T follicular helper cell (primary cell): ENCODE measurements around the gene MYBL2.

ENCODE experiments used
- DNase-seq: peaks from one replicate; pipeline ENCODE4 v3.0.0-alpha.2; 2020; ENCODE audit warnings: low read depth

The MYBL2 gene

DNA sequence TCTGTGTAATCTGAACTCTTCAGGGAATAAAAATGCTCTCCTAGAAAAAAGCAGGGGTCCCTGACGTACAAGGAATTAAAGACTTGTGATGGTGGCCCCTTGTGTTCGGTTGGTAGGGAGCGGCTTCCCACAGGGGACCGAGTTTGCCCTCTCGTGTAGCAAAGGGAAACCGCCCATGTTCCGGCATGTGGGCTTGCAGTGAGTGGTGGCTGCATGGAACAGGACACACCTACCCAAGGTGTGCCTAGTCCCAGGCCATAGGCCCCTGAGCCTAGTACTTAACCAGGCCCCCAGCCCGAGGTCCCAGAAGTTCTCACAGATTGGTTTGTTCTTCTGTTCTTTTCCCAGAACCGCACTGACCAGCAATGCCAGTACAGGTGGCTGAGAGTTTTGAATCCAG, 15.5 kb downstream of the MYBL2 start:
- no peak for DNase-seq

DNA sequence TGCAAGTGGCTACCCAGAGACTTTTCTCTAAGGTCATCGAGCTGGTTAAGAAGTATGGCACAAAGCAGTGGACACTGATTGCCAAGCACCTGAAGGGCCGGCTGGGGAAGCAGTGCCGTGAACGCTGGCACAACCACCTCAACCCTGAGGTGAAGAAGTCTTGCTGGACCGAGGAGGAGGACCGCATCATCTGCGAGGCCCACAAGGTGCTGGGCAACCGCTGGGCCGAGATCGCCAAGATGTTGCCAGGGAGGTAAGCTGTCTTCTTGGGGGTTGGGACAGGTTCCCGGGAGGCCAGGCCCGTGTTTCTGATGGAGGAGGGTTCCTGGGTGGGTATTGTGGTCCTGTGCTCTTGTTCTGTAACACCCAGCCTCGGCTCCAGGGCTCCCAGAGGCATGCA, 19.9 kb downstream of the MYBL2 start:
- no peak for DNase-seq

DNA sequence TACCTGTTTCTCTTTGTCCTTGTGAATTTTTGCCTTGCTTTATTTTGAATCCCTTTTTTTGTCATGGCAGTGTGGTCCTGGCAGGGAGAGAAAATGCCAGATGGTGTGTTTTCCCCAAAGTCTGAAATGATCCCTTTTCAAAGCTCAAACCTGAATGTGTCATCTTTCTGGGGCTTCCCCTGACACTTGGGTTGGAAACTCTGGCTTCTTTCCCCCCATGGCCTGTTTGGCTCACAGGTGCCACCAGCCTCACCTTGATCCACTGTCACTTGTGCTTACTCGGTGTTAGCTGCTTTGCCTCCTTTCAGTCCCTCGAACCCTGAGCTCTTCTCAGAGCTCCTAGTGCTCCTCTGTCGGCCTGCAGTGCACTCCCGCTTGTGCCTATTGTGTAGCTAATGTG, 22.3 kb downstream of the MYBL2 start:
- DNase-seq, result no peak

DNA sequence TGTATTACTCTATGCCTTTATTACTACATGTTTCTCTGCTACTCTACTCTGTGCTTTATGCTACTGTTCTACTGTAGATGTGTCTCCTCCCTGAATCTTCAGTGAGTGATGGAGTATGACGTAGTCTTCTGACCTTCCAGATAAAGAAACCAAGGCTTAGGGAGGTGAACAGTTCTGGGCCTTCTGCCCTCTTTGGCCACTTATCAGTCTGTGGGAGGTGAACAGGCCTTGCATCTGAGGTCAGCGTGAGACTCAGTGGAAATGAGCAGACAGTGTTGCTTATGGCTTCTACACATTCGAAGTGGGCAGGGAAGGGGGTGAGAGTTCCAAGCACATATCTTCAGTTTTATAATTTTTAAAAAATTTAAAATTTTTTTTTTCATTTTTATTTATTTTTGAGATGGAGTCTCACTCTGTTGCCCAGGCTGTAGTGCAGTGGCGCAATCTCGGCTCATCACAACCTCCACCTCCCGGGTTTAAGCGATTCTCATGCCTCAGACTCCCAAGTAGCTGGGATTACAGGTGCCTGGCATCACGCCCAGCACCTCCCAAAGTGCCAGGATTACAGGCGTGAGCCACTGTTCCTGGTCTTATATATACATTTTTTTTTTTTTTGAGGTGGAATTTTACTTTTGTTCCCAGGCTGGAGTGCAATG, 24.2 kb downstream of the MYBL2 start:
- no peak for DNase-seq

DNA sequence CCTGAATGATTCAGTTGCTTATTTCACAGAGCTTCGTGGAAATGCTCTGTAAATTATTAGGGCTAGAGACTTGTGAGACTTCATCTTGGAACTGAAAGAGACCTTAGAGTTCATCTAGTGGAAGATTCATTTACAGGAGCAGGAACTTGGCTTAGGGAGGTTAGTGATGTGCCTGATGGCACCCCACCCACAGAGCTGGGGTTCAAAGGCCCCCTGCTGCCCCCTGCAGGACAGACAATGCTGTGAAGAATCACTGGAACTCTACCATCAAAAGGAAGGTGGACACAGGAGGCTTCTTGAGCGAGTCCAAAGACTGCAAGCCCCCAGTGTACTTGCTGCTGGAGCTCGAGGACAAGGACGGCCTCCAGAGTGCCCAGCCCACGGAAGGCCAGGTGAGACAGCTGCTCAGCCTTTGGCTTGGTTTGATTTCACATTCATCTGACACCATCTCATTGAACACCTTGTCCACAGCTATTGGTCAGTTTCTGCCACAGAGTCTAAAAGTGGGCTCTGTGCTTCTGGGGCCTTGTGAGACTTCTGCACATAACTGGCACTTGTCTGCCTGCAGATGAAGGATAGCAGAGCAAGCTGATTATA, 25.1 kb downstream of the MYBL2 start:
- peak; percentile 16 for DNase-seq

DNA sequence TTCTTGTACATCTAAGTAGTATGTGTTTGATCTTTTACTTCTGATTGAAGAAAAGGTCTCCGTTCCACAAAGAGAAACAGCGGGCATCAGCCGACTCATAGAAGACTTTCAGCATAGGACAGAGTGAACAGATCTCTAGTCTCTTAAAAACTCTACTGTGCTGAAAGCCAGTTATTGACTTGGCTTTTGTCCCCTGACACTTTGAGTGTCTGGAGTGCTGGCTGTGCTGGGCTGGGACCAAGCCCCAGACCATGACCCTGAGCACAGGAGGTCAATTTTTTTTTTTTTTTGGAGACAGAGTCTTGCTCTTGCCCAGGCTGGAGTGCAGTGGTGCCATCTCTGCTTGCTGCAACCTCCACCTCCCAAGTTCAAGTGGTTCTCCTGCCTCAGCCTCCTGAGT, 27.8 kb downstream of the MYBL2 start:
- no peak for DNase-seq

DNA sequence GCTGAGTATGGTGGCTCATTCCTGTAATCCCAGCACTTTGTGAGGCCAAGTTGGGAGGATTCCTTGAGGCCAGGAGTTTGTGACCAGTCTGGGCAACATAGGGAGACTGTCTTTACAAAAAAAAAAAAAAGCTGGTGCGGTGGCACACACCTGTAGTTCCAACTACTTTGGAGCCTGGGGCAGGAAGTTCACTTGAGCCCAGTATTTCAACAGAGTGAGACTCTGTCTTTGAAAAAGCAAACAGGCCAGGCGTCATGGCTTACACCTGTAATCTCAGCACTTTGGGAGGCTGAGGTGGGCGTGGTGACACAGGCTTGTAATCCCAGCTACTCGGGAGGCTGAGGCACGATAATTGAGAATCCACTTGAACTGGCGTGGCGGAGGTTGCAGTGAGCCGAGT, 28.7 kb downstream of the MYBL2 start:
- no peak for DNase-seq

DNA sequence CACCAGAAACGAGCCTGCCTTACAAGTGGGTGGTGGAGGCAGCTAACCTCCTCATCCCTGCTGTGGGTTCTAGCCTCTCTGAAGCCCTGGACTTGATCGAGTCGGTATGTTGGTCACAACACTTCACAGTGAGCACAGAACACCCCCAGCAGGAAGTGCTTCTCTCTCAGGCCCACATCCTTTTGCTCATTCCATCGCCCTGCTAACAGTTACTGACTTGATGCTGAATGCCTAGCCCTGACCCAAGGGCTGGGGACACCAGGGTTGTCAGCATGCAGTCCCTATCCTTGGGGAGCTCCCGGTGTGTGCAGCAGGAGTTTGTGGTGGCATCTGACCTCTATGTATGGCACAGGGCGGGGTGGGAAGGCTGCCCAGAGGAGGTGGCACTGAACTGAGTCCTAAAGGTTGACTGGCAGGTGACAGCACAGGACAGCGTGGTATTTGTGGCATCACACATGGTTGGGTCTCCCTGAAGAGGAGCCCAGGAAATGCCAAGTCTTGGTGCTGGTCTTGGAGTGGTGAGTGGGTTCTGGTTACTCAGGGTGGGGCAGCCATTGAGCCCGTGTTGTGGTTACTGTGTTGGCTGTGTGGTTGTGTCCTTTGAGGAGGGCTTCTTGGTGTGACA, 33.1 kb downstream of the MYBL2 start:
- no peak for DNase-seq

DNA sequence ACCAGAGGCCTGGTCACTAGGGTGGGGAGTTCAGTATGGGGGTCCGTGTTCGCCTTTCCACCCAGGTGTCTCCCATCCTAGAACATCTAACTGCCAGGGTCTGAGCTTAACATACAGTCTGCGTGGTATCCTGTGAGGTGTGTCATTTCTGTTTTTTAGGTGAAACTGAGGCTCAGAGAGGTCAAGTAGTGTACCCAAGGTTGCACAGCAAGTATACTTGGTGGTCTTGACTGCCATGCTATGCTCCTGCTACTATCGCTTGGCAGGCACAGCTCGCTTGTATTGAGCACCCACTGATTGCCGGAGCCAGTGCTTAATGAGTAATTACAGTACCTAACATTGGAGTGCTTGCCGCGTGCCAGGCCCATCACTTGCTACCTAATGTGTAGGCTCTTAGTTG, 33.7 kb downstream of the MYBL2 start:
- DNase-seq, result no peak

DNA sequence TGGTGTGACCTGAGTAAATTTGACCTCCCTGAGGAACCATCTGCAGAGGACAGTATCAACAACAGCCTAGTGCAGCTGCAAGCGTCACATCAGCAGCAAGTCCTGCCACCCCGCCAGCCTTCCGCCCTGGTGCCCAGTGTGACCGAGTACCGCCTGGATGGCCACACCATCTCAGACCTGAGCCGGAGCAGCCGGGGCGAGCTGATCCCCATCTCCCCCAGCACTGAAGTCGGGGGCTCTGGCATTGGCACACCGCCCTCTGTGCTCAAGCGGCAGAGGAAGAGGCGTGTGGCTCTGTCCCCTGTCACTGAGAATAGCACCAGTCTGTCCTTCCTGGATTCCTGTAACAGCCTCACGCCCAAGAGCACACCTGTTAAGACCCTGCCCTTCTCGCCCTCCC, 35.6 kb downstream of the MYBL2 start:
- DNase-seq, result no peak

DNA sequence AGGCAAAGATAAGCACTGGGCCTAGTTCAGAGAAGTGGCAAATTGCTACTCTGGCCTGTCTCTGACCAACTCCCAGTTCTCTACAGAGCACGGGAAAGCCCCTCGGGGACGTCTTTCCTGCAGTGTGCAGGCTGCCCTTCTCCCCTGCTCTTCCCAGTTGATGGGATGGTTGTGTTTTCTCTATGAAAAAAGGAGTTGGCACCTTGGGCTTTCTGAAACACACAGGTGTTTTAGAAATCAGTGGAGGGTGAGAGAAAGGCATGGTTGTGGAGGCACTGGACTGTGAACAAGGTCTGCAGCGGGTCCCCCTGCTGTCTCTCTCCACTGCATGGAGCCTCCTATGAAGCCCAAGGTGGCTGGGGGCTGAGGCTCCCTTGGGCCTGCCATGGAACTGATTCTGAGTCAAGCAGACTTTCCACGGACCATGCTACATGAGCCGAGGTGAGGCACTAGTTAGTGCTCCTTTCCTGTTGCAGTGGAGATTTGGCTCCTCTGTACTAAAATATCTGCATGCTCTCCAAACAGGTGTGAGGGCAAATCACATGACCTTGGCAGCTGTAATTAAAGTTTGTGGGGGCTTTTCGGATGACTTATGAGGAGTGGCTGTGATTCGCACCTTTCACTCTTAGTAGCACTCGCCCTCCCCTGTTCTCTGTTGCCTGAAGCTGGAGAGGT, 43.6 kb downstream of the MYBL2 start:
- DNase-seq, result no peak

DNA sequence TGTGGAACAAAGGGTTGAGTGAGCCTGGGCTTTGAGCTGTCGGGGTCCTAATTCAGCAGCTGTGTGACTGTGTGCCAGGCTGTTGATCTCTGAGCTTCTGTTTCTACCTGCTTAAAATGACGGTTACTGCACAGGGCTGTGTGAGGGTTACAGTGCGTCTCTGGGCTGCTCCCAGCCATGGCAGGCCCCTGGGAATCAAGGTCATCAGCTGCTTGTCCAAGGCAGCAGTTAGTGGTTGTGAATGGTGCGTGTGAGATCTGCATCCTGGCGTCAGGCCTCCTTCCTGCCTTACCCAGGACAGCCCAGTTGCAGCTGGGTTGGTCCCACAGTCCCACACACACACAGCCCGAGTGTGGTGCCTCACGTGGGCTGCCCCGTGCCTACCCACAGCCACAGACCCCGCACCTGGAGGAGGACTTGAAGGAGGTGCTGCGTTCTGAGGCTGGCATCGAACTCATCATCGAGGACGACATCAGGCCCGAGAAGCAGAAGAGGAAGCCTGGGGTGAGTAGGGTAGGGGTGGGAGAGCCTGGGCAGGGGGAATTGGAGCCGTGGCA, 44.3 kb downstream of the MYBL2 start:
- no peak for DNase-seq

DNA sequence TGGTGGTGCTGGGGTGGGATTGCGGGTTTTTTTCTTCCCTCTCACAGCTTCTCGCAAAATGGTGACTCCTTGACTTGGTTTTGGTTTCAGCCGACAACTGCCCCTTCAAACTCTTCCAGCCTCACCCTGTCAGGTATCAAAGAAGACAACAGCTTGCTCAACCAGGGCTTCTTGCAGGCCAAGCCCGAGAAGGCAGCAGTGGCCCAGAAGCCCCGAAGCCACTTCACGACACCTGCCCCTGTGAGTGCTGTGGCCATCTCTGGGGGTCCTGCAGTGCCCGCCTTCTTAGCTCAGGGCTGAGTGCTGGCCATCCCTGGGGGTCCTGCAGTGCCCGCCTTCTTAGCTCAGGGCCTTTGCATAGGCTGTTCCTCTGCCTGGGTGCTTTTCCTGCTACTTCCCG, 48.1 kb downstream of the MYBL2 start:
- no peak for DNase-seq

DNA sequence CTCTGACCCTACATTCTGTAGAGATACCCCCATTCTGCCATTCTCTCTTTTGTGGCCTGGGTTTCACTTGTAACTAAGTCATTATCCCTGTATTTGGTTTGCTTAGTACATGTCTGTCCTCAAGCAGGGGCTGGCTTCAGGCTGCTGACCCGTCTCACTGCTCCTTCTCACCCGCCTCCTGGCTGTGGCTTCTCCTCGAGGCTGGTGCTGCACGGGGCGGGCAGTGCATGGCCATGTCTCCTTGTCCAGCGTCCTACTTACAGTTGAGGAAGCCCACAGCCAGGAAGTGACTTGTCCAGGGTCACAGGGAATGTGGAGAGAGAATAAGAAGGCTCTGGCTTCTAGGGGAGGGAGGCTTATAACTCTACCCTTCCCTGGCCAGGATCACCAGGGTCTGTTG, 48.6 kb downstream of the MYBL2 start:
- DNase-seq, result no peak

DNA sequence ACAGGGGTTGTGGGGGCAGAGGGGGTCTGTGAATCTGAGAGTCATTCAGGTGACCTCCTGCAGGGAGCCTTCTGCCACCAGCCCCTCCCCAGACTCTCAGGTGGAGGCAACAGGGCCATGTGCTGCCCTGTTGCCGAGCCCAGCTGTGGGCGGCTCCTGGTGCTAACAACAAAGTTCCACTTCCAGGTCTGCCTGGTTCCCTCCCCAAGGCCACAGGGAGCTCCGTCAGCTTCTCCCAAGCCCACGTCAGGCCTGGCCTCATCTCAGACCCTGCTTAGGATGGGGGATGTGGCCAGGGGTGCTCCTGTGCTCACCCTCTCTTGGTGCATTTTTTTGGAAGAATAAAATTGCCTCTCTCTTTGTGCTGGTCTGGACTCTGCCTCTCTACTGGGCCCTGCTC, 49.2 kb downstream of the MYBL2 start:
- no peak for DNase-seq

DNA sequence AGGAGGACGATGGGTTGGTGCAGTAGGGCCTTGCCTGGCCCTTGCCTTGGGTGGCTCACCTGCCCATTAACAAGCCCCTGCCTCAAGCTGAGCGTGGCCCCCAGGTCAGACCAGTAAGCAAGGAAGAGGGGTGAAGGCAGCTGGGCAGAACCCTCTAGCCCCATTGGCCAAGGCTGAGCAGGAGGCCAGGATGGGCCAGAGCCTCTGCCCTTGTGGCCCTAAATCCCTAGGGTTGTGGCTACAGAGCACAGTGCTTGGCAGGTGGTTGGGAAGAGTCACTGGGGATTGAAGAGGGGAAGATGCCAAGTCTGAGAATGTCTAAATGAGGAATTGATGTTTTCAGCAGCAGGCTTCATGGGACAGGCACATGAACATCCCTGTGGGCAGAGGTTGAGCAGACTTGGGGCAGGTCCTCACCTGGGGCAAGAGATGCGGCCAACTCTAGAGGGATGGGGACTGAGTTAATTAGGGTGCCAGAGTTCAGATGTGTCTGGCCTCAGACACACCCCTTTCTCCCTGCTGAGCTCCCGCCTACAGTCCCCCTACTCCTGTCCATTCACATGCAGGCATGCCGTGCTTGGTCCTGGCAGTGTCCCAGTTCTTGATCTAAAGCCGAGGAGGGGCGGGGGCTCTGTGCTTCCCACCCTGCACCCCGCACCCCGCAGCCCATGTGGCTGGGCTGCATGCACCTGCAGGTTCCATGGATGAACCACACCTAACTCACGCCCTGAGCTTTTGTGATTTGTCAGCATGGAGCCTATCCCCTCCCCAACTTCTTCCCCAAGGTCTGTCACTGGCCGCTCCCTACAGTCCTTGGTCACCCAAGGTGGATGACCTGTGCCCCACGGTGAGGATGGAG, 50.1 kb downstream of the MYBL2 start:
- DNase-seq, result no peak

DNA sequence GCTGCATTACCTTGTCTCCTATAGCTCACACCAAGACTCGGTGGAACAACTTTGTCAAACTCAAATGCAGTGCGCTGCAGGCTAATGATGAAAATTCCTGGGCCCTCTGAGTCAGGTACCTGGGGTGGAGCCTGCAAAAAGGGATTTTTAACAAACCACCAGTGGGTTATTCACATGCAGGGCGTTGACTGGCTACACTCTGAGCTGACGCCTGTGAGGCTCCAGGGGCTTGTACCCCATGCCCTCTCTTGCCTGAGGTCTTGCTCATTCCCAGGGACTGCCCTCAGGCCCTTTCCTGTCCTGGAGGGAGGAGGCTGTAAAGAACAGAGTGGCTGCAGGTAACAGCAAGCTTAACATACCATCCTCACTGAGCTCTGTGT, 50.7 kb downstream of the MYBL2 start:
- no peak for DNase-seq

DNA sequence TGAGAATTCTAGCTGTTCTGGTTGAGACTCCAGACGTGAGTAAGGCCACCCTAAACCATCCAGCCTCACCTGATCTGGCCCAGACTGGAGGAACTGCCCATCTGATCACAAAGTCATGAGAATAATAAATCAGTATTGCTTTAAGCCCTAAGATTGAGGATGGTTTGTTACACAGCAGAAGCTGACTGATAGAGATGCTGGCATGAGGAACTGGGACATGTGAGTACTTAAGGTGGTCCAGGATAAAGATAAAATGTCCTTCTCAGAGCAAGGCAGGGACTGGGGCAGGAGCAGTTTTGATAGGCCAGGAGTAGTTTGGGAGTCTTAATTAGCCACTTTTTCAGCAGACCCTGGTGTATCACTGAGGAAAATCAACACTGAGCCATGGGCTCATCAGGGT, 53.1 kb downstream of the MYBL2 start:
- DNase-seq, result no peak

DNA sequence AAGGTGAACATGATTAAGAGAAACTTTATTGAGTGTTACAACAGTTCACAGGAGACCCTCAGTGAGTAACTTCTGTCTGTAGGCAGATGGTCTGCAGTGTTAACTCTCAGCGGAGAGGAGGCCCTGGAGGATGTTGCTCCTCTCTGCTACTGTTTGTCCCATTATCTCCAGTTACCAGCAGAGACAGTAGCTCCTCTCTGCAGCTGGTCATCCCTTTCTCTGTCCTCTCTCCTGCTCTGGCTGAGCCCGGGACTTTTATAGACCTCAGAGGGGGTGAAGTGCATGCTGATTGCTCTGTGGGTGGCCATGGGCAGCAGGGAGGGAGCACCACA, 54.1 kb downstream of the MYBL2 start:
- DNase-seq, result no peak

DNA sequence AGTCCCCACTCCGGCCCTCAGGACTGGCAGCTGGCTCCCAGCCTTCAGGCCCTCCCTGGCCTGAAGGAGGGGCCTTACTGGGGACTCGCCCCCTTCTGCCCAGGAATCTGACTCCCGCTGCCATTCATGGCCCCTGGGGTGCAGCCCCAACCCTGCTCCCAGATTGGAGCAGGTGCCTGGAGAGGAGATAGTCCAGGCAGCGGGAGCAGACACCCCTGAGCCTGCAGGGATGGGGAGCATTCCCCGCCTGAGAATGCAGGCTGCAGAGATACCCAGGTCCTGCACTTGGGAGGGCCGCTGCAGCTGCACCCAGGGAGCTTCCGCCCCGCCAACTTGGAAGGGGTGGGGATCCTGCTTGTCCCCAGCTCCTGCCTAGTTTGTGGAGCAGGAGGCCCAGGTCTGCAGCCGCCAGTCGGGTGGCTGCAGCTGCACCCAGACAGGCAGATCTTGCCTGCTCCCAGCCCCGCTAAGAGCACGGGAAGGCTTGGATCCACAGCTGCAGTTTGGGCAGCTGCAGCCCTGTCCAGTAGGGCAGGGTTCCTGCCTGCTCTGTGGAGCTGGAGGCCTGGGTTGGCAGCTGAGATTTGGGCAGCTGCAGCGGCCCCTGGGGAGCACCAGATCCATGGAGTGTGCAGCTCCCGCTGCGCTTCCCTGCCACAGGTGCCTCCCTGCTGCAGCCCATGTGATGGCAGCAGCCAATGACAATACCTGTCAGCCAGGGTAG, 54.7 kb downstream of the MYBL2 start:
- no peak for DNase-seq

DNA sequence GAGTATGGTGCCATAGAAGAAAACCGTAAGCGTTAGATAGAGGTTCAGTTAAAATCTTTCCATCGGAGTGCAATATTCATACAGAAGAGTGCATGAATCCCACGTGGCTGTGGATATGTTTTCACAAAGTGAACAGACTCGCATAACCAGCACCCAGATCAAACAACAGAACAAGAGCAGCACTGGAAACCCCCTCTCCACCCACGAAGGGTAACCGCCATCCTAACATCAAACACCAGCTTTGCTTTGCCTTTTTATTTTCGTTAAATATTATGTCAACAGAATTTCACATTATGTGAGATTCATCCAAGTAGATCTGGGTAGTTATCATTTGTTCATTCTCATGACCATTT, 55.2 kb downstream of the MYBL2 start:
- peak; percentile 47 for DNase-seq

DNA sequence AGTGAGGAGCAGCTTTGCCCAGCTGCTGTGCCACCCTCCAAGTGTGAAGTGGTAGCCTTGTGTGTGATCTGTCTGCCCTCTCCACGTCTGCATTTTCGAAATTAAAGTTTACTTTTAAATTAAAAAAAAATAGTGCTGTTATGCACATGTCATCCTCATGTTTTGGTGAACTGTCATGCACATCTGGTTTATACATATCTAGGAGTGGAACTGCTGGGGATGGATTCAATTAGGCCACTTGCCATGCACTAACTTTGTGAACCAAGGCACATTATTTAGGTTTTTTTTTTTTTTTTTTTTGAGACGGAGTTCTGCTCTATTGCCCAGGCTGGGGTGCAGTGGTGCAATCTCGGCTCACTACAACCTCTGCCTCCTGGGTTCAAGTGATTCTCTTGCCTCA, 56.3 kb downstream of the MYBL2 start:
- no peak for DNase-seq
